Parathyroid adenoma (tissue), 2 donors: ENCODE data around the gene ELOVL2.

Experiments
- H2AFZ ChIP-seq: fragments of 300-600 bp; sonication (generic); one replicate; pipeline ENCODE4 v1.7.0; 2017; ENCODE audit warnings: antibody characterized with exemption, mild to moderate bottlenecking
- H3K27ac ChIP-seq: fragments of 300-600 bp; sonication (generic); one replicate; pipeline ENCODE4 v1.7.0; 2017
- H3K27me3 ChIP-seq: fragments of 300-600 bp; sonication (generic); one replicate; pipeline ENCODE4 v1.7.0; 2017; ENCODE audit warnings: low read length; ENCODE audit not compliant: control insufficient read depth, insufficient read depth
- H3K36me3 ChIP-seq: fragments of 300-600 bp; sonication (generic); one replicate; pipeline ENCODE4 v1.7.0; 2017; ENCODE audit warnings: low read length; ENCODE audit not compliant: control insufficient read depth, insufficient read depth
- H3K4me1 ChIP-seq: fragments of 300-600 bp; sonication (generic); one replicate; pipeline ENCODE4 v1.7.0; 2017; ENCODE audit warnings: control low read depth
- H3K4me2 ChIP-seq: fragments of 300-600 bp; sonication (generic); one replicate; pipeline ENCODE4 v1.7.0; 2017; ENCODE audit warnings: low read length
- H3K4me3 ChIP-seq: fragments of 300-600 bp; sonication (generic); one replicate; pipeline ENCODE4 v1.7.0; 2017; ENCODE audit warnings: low read depth, low read length
- H3K79me2 ChIP-seq: fragments of 300-600 bp; sonication (generic); one replicate; pipeline ENCODE4 v1.7.0; 2017; ENCODE audit warnings: control low read depth
- H3K9ac ChIP-seq: fragments of 300-600 bp; sonication (generic); one replicate; pipeline ENCODE4 v1.7.0; 2017; ENCODE audit warnings: mild to moderate bottlenecking
- H3K9me3 ChIP-seq: fragments of 300-600 bp; sonication (generic); one replicate; pipeline ENCODE4 v1.7.0; 2017; ENCODE audit warnings: low read length; ENCODE audit not compliant: control insufficient read depth
- CTCF ChIP-seq: fragments of 300-600 bp; sonication (generic); IDR thresholded peaks from one replicate; pipeline ENCODE4 v1.7.0; 2017; ENCODE audit warnings: antibody characterized with exemption, mild to moderate bottlenecking
- donor health status: primary hyperparathyroidism.

Gene ELOVL2

GRCh38 chr6:11025130-11025529 is 19.0 kb downstream of the ELOVL2 start:
- H3K27ac ChIP-seq, result no peak overlapping the region
- TF ChIP-seq CTCF, result no peak
- no peaks in the 10 kb centered on the region for H3K36me3 ChIP-seq
- no peaks in the 10 kb centered on the region for H3K9me3 ChIP-seq
- no peak overlapping the region for H3K4me2 ChIP-seq
- H2AFZ ChIP-seq, result no peak overlapping the region
- no peaks in the 10 kb centered on the region for H3K27me3 ChIP-seq
- no peaks in the 10 kb centered on the region for H3K79me2 ChIP-seq
- no peak overlapping the region for H3K4me3 ChIP-seq
- H3K4me1 ChIP-seq, result no peaks in the 10 kb centered on the region
- H3K9ac ChIP-seq, result no peak overlapping the region

- H3K9me3 ChIP-seq, result no peaks in the 10 kb centered on the region
- no peaks in the 10 kb centered on the region for H3K36me3 ChIP-seq
- no peak for TF ChIP-seq CTCF
- no peaks in the 10 kb centered on the region for H3K27me3 ChIP-seq
- no peaks in the 10 kb centered on the region for H3K4me1 ChIP-seq
- H2AFZ ChIP-seq, result no peak overlapping the region
- H3K27ac ChIP-seq, result no peak overlapping the region
- no peak overlapping the region for H3K9ac ChIP-seq
- no peak overlapping the region for H3K4me3 ChIP-seq
- H3K79me2 ChIP-seq, result no peaks in the 10 kb centered on the region
- no peak overlapping the region for H3K4me2 ChIP-seq
Observed at GRCh38 chr6:11023032-11023431, 21.1 kb downstream of the ELOVL2 start.

- Histone ChIP-seq H3K27ac (no peak overlapping the region), H3K9me3 (no peaks in the 10 kb centered on the region), H3K27me3 (no peaks in the 10 kb centered on the region), H3K4me3 (no peak overlapping the region), H3K4me1 (no peaks in the 10 kb centered on the region), H3K9ac (no peak overlapping the region), H3K36me3 (no peaks in the 10 kb centered on the region), H2AFZ (no peak overlapping the region), H3K4me2 (no peak overlapping the region), H3K79me2 (no peaks in the 10 kb centered on the region)
- no peak for TF ChIP-seq CTCF
Observed at GRCh38 chr6:11021714-11022113, 22.4 kb downstream of the ELOVL2 start.

- no peaks in the 10 kb centered on the region for H3K9me3 ChIP-seq
- H3K9ac ChIP-seq, result no peak overlapping the region
- H3K4me1 ChIP-seq, result no peaks in the 10 kb centered on the region
- no peak overlapping the region for H3K4me2 ChIP-seq
- H2AFZ ChIP-seq, result no peak overlapping the region
- TF ChIP-seq CTCF, result no peak
- H3K79me2 ChIP-seq, result no peaks in the 10 kb centered on the region
- no peak overlapping the region for H3K4me3 ChIP-seq
- H3K36me3 ChIP-seq, result no peaks in the 10 kb centered on the region
- no peaks in the 10 kb centered on the region for H3K27me3 ChIP-seq
- no peak overlapping the region for H3K27ac ChIP-seq
Observed at GRCh38 chr6:11021003-11021402, 23.1 kb downstream of the ELOVL2 start.

- H3K9me3 ChIP-seq, result no peaks in the 10 kb centered on the region
- H3K4me3 ChIP-seq, result no peak overlapping the region
- H3K27me3 ChIP-seq, result no peaks in the 10 kb centered on the region
- H3K36me3 ChIP-seq, result no peaks in the 10 kb centered on the region
- no peak overlapping the region for H3K4me2 ChIP-seq
- no peak overlapping the region for H2AFZ ChIP-seq
- no peak for TF ChIP-seq CTCF
- H3K4me1 ChIP-seq, result no peaks in the 10 kb centered on the region
- no peaks in the 10 kb centered on the region for H3K79me2 ChIP-seq
- no peak overlapping the region for H3K9ac ChIP-seq
- no peak overlapping the region for H3K27ac ChIP-seq
Observed at GRCh38 chr6:11018225-11018624, 25.9 kb downstream of the ELOVL2 start.
